HepG2 (cell line): ENCODE measurements around the gene CSE1L. TPM values are rescaled to one million over a fixed set of nuclear protein-coding genes. Genes with fewer than 3 reads are reported as not detected.

Experiments used
- ATAC-seq: fragments of 200-7000 bp; cut with Tn5 transposase; 3 replicates; pipeline ENCODE4 v1.9.1; 2020; ENCODE audit warnings: mild to moderate bottlenecking, moderate library complexity
- BruUV-seq: library from RNA; stranded (reverse); fragments of 400-500 nt; replicated peaks from 2 replicates; lab custom pipeline; 2021; lab: Mats Ljungman, UMichigan
- CTCF ChIA-PET: fragments of 300-600 bp; formaldehyde crosslinking; extraction: SDS; loops from one replicate; lab custom pipeline; 2021; ENCODE audit warnings: low total read pairs, inconsistent platforms, low intra/inter-chr PET ratio; lab: Yijun Ruan, JAX
- POLR2A ChIA-PET: fragments of 350-600 bp; sonication (Branson Sonifier 250); formaldehyde crosslinking; loops from one replicate; lab custom pipeline; 2020; ENCODE audit warnings: antibody characterized with exemption, inconsistent platforms; lab: Yijun Ruan, JAX
- DNase-seq: peaks from one replicate; pipeline ENCODE4 v3.0.0-alpha.2; 2015; ENCODE audit warnings: low spot score
- FAIRE-seq: peaks from 3 replicates; lab custom pipeline; 2011; peaks lifted over from hg19 to GRCh38; lab: Jason Lieb, UNC
- H2AFZ ChIP-seq: one replicate; pipeline ENCODE4 v1.6.1; 2011; ENCODE audit warnings: low read length, inconsistent platforms
- H3K27ac ChIP-seq: fragments of 300-600 bp; 3 replicates; pipeline ENCODE4 v1.8.0; 2011; ENCODE audit warnings: mixed run types, mild to moderate bottlenecking, mixed read lengths, low read length, inconsistent platforms; ENCODE audit not compliant: insufficient read depth; ENCODE audit errors: extremely low read length
- H3K27me3 ChIP-seq, 2 experiments: fragments of 200-600 bp in 1 of 2; 2 replicates in 1 of 2; 3 replicates in 1 of 2; pipeline versions ENCODE4 v1.6.0 to v1.8.0; 2011; ENCODE audit warnings: low read length in 2 of 2, mild to moderate bottlenecking in 2 of 2, moderate library complexity in 2 of 2, inconsistent platforms in 1 of 2; ENCODE audit not compliant: insufficient read depth in 2 of 2, control insufficient read depth in 1 of 2
- H3K36me3 ChIP-seq, 2 experiments: fragments of 200-600 bp in 1 of 2; replicated peaks in 1 of 2; 2 replicates in 1 of 2; 3 replicates in 1 of 2; pipeline versions ENCODE4 v1.5.1 to v1.8.0; 2011; ENCODE audit warnings: low read length in 2 of 2, inconsistent platforms in 1 of 2; ENCODE audit not compliant: insufficient read depth in 2 of 2, control insufficient read depth in 1 of 2
- H3K4me1 ChIP-seq: 2 replicates; pipeline ENCODE4 v1.5.1; 2012; ENCODE audit warnings: low read length, inconsistent platforms; ENCODE audit not compliant: insufficient read depth
- H3K4me2 ChIP-seq: 2 replicates; pipeline ENCODE4 v1.6.0; 2011; ENCODE audit warnings: low read depth, low read length, inconsistent platforms
- H3K4me3 ChIP-seq, 3 experiments: fragments of 200-600 bp in 1 of 3; sonication (generic), shearing (Covaris generic) in 1 of 3; replicated peaks in 1 of 3; 2 replicates each; pipeline ENCODE4 v1.5.1; 2011 to 2016; ENCODE audit warnings: low read length in 3 of 3, inconsistent platforms in 2 of 3, low read depth in 2 of 3, mild to moderate bottlenecking in 2 of 3, control low read depth in 1 of 3, mixed read lengths in 1 of 3; ENCODE audit not compliant: insufficient read depth in 1 of 3
- H3K79me2 ChIP-seq: one replicate; pipeline ENCODE4 v1.6.1; 2011; ENCODE audit warnings: low read length, inconsistent platforms; ENCODE audit not compliant: insufficient read depth
- H3K9ac ChIP-seq: 2 replicates; pipeline ENCODE4 v1.6.0; 2011; ENCODE audit warnings: mild to moderate bottlenecking, low read depth, low read length, inconsistent platforms; ENCODE audit not compliant: insufficient read depth
- H3K9me3 ChIP-seq: 2 replicates; pipeline ENCODE4 v1.5.1; 2012; ENCODE audit warnings: mild to moderate bottlenecking, low read length
- H4K20me1 ChIP-seq: 2 replicates; pipeline ENCODE4 v1.6.0; 2011; ENCODE audit warnings: inconsistent platforms, mild to moderate bottlenecking, low read length, moderate library complexity; ENCODE audit not compliant: insufficient read depth
- BCL3 ChIP-seq: sonication (generic); formaldehyde crosslinking; IDR thresholded peaks from 2 replicates; pipeline ENCODE4 v1.5.1; 2020; ENCODE audit warnings: mild to moderate bottlenecking, missing genetic modification reagents, moderate library complexity
- DBP ChIP-seq: sonication (generic); formaldehyde crosslinking; IDR thresholded peaks from 2 replicates; pipeline ENCODE4 v1.4.0; 2020; ENCODE audit warnings: missing genetic modification reagents; ENCODE audit errors: not compliant biosample characterization
- RBM22 ChIP-seq: fragments of 200-400 bp; formaldehyde crosslinking; optimal IDR thresholded peaks from 2 replicates; pipeline ENCODE3; 2017; ENCODE audit warnings: mild to moderate bottlenecking, low read length, moderate library complexity
- TFDP2 ChIP-seq: sonication (generic); formaldehyde crosslinking; IDR thresholded peaks from 2 replicates; pipeline ENCODE4 v1.4.0; 2020; ENCODE audit warnings: missing genetic modification reagents
- ZNF761 ChIP-seq: sonication (generic); formaldehyde crosslinking; conservative IDR thresholded peaks from 2 replicates; pipeline ENCODE4 v1.4.0; 2020; ENCODE audit warnings: mild to moderate bottlenecking, missing genetic modification reagents
- WGBS: methylation state at CpG from one replicate; pipeline ENCODE4 v1.1.6; 2017; ENCODE audit warnings: low lambda C conversion rate; 5-methylcytosine and 5-hydroxymethylcytosine counted together
- in situ Hi-C: cut with HindIII; loops from 2 replicates; pipeline ENCODE4 v1.10.0; 2017; ENCODE audit warnings: low pct_unique_long_range_greater_than_20kb; ENCODE audit not compliant: extremely low pct_ligation_motif_present
- intact Hi-C: fragments of 100-400 bp; cut with micrococcal nuclease; formaldehyde crosslinking; loops from one replicate; pipeline ENCODE4 v1.10.0; 2022; ENCODE audit not compliant: unreplicated experiment
- polyA plus RNA-seq, 8 experiments: library from polyadenylated mRNA; depleted of rRNA in 3 of 8; stranded (reverse) in 7 of 8; unstranded in 1 of 8; fragments of >200 nt; fragmentation: Illumina TruSeq in 4 of 8; extraction: Trizol in 4 of 8; gene quantifications; 2 replicates each; pipeline versions ENCODE4 v1.2.1 to v1.2.3, GENCODE V29; 2011 to 2016; ENCODE audit warnings: low read depth in 4 of 8, missing spikeins in 1 of 8, mixed read lengths in 1 of 8; ENCODE audit not compliant: insufficient read depth in 1 of 8
- total RNA-seq, 5 experiments: library from RNA; depleted of rRNA; stranded (reverse); fragments of >200 nt; fragmentation: Illumina TruSeq; extraction: Trizol; gene quantifications; 2 replicates each; pipeline ENCODE4 v1.2.3, GENCODE V29; 2016; ENCODE audit warnings: low read depth in 1 of 5

The CSE1L gene
- total and polyA plus RNA-seq, 2 of the 13 experiments (the other 11 are each of a cell fraction or from before 2014, with no cell fraction given), result 56.9 to 258 TPM

- FAIRE-seq, result no peak
- WGBS, result 96% methylated on average over 7 of the region's 7 CpGs
- TF ChIP-seq BCL3 (CRISPR knock-in tag) (no peak), DBP (CRISPR knock-in tag) (peak; percentile 30), TFDP2 (CRISPR knock-in tag) (no peak), RBM22 (peak; percentile 93), ZNF761 (CRISPR knock-in tag) (no peak)
- no peak overlapping the region for H3K4me3 ChIP-seq
- no peak for ATAC-seq
- H4K20me1 ChIP-seq, result no peaks in the 10 kb centered on the region
- no peaks in the 10 kb centered on the region for H3K79me2 ChIP-seq
- H3K4me2 ChIP-seq, result no peak overlapping the region
- no peaks in the 10 kb centered on the region for H3K9me3 ChIP-seq
- peaks cover 29 to 78% of the 10 kb centered on the region in 2 experiments for H3K36me3 ChIP-seq
- H3K27ac ChIP-seq, result no peak overlapping the region
- H3K4me1 ChIP-seq, result peaks cover 7% of the 10 kb centered on the region
- no TSS peak for BruUV-seq
- intact Hi-C loops (no loop called here), in situ Hi-C loops (no loop called here)
- CTCF ChIA-PET, result no interaction called here
- no peak for DNase-seq
- no peak overlapping the region for H2AFZ ChIP-seq
- no peak overlapping the region for H3K9ac ChIP-seq
- POLR2A ChIA-PET, result no interaction called here
- H3K27me3 ChIP-seq, result no peaks in the 10 kb centered on the region
Observed at GRCh38 chr20:49096203-49096730, 50.2 kb downstream of the CSE1L start.
